Measurements from ENCODE around the gene PSMG3. TPM values are rescaled to one million over a fixed set of nuclear protein-coding genes. Genes with fewer than 3 reads are reported as not detected.

Gene PSMG3
- total RNA-seq (ENCODE audit: low replicate concordance) = 31.1 and 50.3 TPM in 2 replicates

- Histone ChIP-seq H3K9ac (peak within 1 kb of the TSS; percentile 54), H3K27ac (no peak within 1 kb of the TSS), H3F3A (ENCODE audit: low read depth) (peaks cover 13% of the 10 kb centered on the region), H2AFZ (replicated peaks) (peak within 1 kb of the TSS; percentile 85), H3K4me1 (peaks cover 3% of the 10 kb centered on the region), H3K27me3 (no peaks in the 10 kb centered on the region), H3K36me3 (no peaks in the 10 kb centered on the region), H3K4me2 (peak within 1 kb of the TSS; percentile 82), H3K4me3 (peak within 1 kb of the TSS; percentile 60), H3K9me3 (ENCODE audit: low read depth) (no peaks in the 10 kb centered on the region), H3K79me2 (ENCODE audit: low read depth) (peaks cover 21% of the 10 kb centered on the region), H4K20me1 (ENCODE audit: low read depth) (no peaks in the 10 kb centered on the region)
- Mint-ChIP-seq H3K9me3 (no peaks in the 10 kb centered on the region), H3K36me3 (no peaks in the 10 kb centered on the region), H3K27ac (peak within 1 kb of the TSS; percentile 83), H3K27me3 (ENCODE audit: insufficient read depth, low read depth) (peaks cover 2% of the 10 kb centered on the region), H3K4me1 (peaks cover 32% of the 10 kb centered on the region), H3K4me3 (peak within 1 kb of the TSS; percentile 91)
- DNase-seq (ENCODE audit: low spot score) = peak; percentile 91
- TF ChIP-seq EZH2phosphoT487 (IDR thresholded peaks at IDR 0.05) (no peak), CTCF (IDR thresholded peaks at IDR 0.05) (peak; percentile 40)
Measured at GRCh38 chr7:1569833-1570632, at the start of gene PSMG3. TSS of gene PSMG3 (minus strand) at chr7:1570032. CDS start at chr7:1569339, 693 bp downstream.

GRCh38 chr7:1618475-1618874 is 48.6 kb upstream of the PSMG3 start:
- H3F3A ChIP-seq (ENCODE audit: low read depth) = no peaks in the 10 kb centered on the region
- no peak overlapping the region for H3K4me2 ChIP-seq
- no peak overlapping the region for H3K4me3 ChIP-seq
- no peaks in the 10 kb centered on the region for H3K36me3 ChIP-seq
- H3K9me3 ChIP-seq (ENCODE audit: low read depth) = no peaks in the 10 kb centered on the region
- no peaks in the 10 kb centered on the region for H3K36me3 Mint-ChIP-seq
- no peaks in the 10 kb centered on the region for H3K4me1 ChIP-seq
- no peak overlapping the region for H3K27ac ChIP-seq
- H3K4me1 Mint-ChIP-seq = no peaks in the 10 kb centered on the region
- TF ChIP-seq CTCF (IDR thresholded peaks at IDR 0.05) (no peak), EZH2phosphoT487 (IDR thresholded peaks at IDR 0.05) (no peak)
- H3K79me2 ChIP-seq (ENCODE audit: low read depth) = no peaks in the 10 kb centered on the region
- peak overlapping the region; percentile 13 for H3K4me3 Mint-ChIP-seq
- peaks cover 3% of the 10 kb centered on the region for H3K9me3 Mint-ChIP-seq
- DNase-seq (ENCODE audit: low spot score) = no peak
- no peak overlapping the region for H2AFZ ChIP-seq (replicated peaks)
- H3K9ac ChIP-seq = no peak overlapping the region
- H3K27me3 ChIP-seq = no peaks in the 10 kb centered on the region
- no peak overlapping the region for H3K27ac Mint-ChIP-seq
- H4K20me1 ChIP-seq (ENCODE audit: low read depth) = no peaks in the 10 kb centered on the region
- H3K27me3 Mint-ChIP-seq (ENCODE audit: insufficient read depth, low read depth) = peaks cover 5% of the 10 kb centered on the region

- H3K4me1 ChIP-seq = no peaks in the 10 kb centered on the region
- Mint-ChIP-seq H3K27me3 (ENCODE audit: insufficient read depth, low read depth) (peaks cover 6% of the 10 kb centered on the region), H3K9me3 (peaks cover 3% of the 10 kb centered on the region), H3K4me1 (no peaks in the 10 kb centered on the region), H3K4me3 (peak overlapping the region; percentile 13), H3K27ac (no peak overlapping the region), H3K36me3 (no peaks in the 10 kb centered on the region)
- no peaks in the 10 kb centered on the region for H3F3A ChIP-seq (ENCODE audit: low read depth)
- no peak overlapping the region for H3K4me2 ChIP-seq
- no peak for TF ChIP-seq EZH2phosphoT487 (IDR thresholded peaks at IDR 0.05)
- no peak for TF ChIP-seq EZH2 (IDR thresholded peaks at IDR 0.05)
- TF ChIP-seq CTCF (IDR thresholded peaks at IDR 0.05) = no peak
- H3K27ac ChIP-seq = no peak overlapping the region
- H3K9me3 ChIP-seq (ENCODE audit: low read depth) = no peaks in the 10 kb centered on the region
- no peak for DNase-seq (ENCODE audit: low spot score)
- no peaks in the 10 kb centered on the region for H3K79me2 ChIP-seq (ENCODE audit: low read depth)
- no peak overlapping the region for H3K4me3 ChIP-seq
- H4K20me1 ChIP-seq (ENCODE audit: low read depth) = no peaks in the 10 kb centered on the region
- no peaks in the 10 kb centered on the region for H3K27me3 ChIP-seq
- H3K36me3 ChIP-seq = no peaks in the 10 kb centered on the region
- no peak overlapping the region for H2AFZ ChIP-seq (replicated peaks)
- no peak overlapping the region for H3K9ac ChIP-seq
Measured at GRCh38 chr7:1617957-1618356, 48.1 kb upstream of the PSMG3 start.

Measured in neural progenitor cell (in vitro differentiated cells).